ENCODE measurements around the gene NACC2. TPM values are rescaled to one million over a fixed set of nuclear protein-coding genes. Genes with fewer than 3 reads are reported as not detected.

The NACC2 gene
- total RNA-seq, 1 donor from 2014 or later: 5.4 TPM

- H3K4me3 Mint-ChIP-seq (ENCODE audit: low read depth): no peak overlapping the region
- H3K36me3 Mint-ChIP-seq (ENCODE audit: low read depth): no peaks in the 10 kb centered on the region
- DNase-seq (ENCODE audit: low spot score): no peak
- intact Hi-C loops (cut with micrococcal nuclease): no loop called here
- no peaks in the 10 kb centered on the region for H3K9me3 Mint-ChIP-seq
- H3K27ac Mint-ChIP-seq: no peak overlapping the region
- H3K27me3 Mint-ChIP-seq (ENCODE audit: low read depth): no peaks in the 10 kb centered on the region
- no peaks in the 10 kb centered on the region for H3K4me1 Mint-ChIP-seq (ENCODE audit: low read depth)
Measured at GRCh38 chr9:136011376-136011702, 83.8 kb downstream of the NACC2 start.

GRCh38 chr9:136010615-136011361 lies 84.3 kb downstream of the NACC2 start:
- no peaks in the 10 kb centered on the region for H3K27me3 Mint-ChIP-seq (ENCODE audit: low read depth)
- DNase-seq (ENCODE audit: low spot score): no peak
- no peak overlapping the region for H3K4me3 Mint-ChIP-seq (ENCODE audit: low read depth)
- no peaks in the 10 kb centered on the region for H3K9me3 Mint-ChIP-seq
- no peak overlapping the region for H3K27ac Mint-ChIP-seq
- intact Hi-C loops (cut with micrococcal nuclease): no loop called here
- no peaks in the 10 kb centered on the region for H3K36me3 Mint-ChIP-seq (ENCODE audit: low read depth)
- no peaks in the 10 kb centered on the region for H3K4me1 Mint-ChIP-seq (ENCODE audit: low read depth)

GRCh38 chr9:136010176-136010575 lies 84.9 kb downstream of the NACC2 start:
- intact Hi-C loops (cut with micrococcal nuclease): no loop called here
- Mint-ChIP-seq H3K4me3 (ENCODE audit: low read depth) (no peak overlapping the region), H3K36me3 (ENCODE audit: low read depth) (no peaks in the 10 kb centered on the region), H3K27ac (no peak overlapping the region), H3K27me3 (ENCODE audit: low read depth) (no peaks in the 10 kb centered on the region), H3K9me3 (no peaks in the 10 kb centered on the region), H3K4me1 (ENCODE audit: low read depth) (no peaks in the 10 kb centered on the region)
- DNase-seq (ENCODE audit: low spot score): no peak

GRCh38 chr9:136009516-136009915 lies 85.6 kb downstream of the NACC2 start:
- H3K27ac Mint-ChIP-seq: no peak overlapping the region
- no peaks in the 10 kb centered on the region for H3K4me1 Mint-ChIP-seq (ENCODE audit: low read depth)
- no peak overlapping the region for H3K4me3 Mint-ChIP-seq (ENCODE audit: low read depth)
- no peaks in the 10 kb centered on the region for H3K27me3 Mint-ChIP-seq (ENCODE audit: low read depth)
- no peaks in the 10 kb centered on the region for H3K36me3 Mint-ChIP-seq (ENCODE audit: low read depth)
- DNase-seq (ENCODE audit: low spot score): no peak
- H3K9me3 Mint-ChIP-seq: no peaks in the 10 kb centered on the region
- intact Hi-C loops (cut with micrococcal nuclease): no loop called here

GRCh38 chr9:136008693-136008997 lies 86.4 kb downstream of the NACC2 start:
- DNase-seq (ENCODE audit: low spot score): no peak
- H3K36me3 Mint-ChIP-seq (ENCODE audit: low read depth): no peaks in the 10 kb centered on the region
- H3K27ac Mint-ChIP-seq: no peak overlapping the region
- H3K9me3 Mint-ChIP-seq: no peaks in the 10 kb centered on the region
- H3K27me3 Mint-ChIP-seq (ENCODE audit: low read depth): no peaks in the 10 kb centered on the region
- H3K4me1 Mint-ChIP-seq (ENCODE audit: low read depth): no peaks in the 10 kb centered on the region
- no peak overlapping the region for H3K4me3 Mint-ChIP-seq (ENCODE audit: low read depth)
- intact Hi-C loops (cut with micrococcal nuclease): no loop called here

- Mint-ChIP-seq H3K36me3 (ENCODE audit: low read depth) (no peaks in the 10 kb centered on the region), H3K4me3 (ENCODE audit: low read depth) (no peak overlapping the region), H3K4me1 (ENCODE audit: low read depth) (no peaks in the 10 kb centered on the region), H3K27ac (no peak overlapping the region), H3K9me3 (no peaks in the 10 kb centered on the region), H3K27me3 (ENCODE audit: low read depth) (no peaks in the 10 kb centered on the region)
- intact Hi-C loops (cut with micrococcal nuclease): no loop called here
- DNase-seq (ENCODE audit: low spot score): no peak
Measured at GRCh38 chr9:136007934-136008692, 87.0 kb downstream of the NACC2 start.

- Mint-ChIP-seq H3K36me3 (ENCODE audit: low read depth) (no peaks in the 10 kb centered on the region), H3K27me3 (ENCODE audit: low read depth) (no peaks in the 10 kb centered on the region), H3K9me3 (no peaks in the 10 kb centered on the region), H3K4me3 (ENCODE audit: low read depth) (no peak overlapping the region), H3K4me1 (ENCODE audit: low read depth) (no peaks in the 10 kb centered on the region), H3K27ac (no peak overlapping the region)
- DNase-seq (ENCODE audit: low spot score): no peak
- intact Hi-C loops (cut with micrococcal nuclease): no loop called here
Measured at GRCh38 chr9:136007276-136007933, 87.7 kb downstream of the NACC2 start.

GRCh38 chr9:136006169-136006568 lies 88.9 kb downstream of the NACC2 start:
- Mint-ChIP-seq H3K27ac (no peak overlapping the region), H3K27me3 (ENCODE audit: low read depth) (no peaks in the 10 kb centered on the region), H3K9me3 (no peaks in the 10 kb centered on the region), H3K36me3 (ENCODE audit: low read depth) (no peaks in the 10 kb centered on the region), H3K4me1 (ENCODE audit: low read depth) (no peaks in the 10 kb centered on the region), H3K4me3 (ENCODE audit: low read depth) (no peak overlapping the region)
- no peak for DNase-seq (ENCODE audit: low spot score)
- intact Hi-C loops (cut with micrococcal nuclease): no loop called here

- H3K36me3 Mint-ChIP-seq (ENCODE audit: low read depth): no peaks in the 10 kb centered on the region
- H3K27ac Mint-ChIP-seq: no peak overlapping the region
- H3K4me1 Mint-ChIP-seq (ENCODE audit: low read depth): no peaks in the 10 kb centered on the region
- intact Hi-C loops (cut with micrococcal nuclease): no loop called here
- no peaks in the 10 kb centered on the region for H3K27me3 Mint-ChIP-seq (ENCODE audit: low read depth)
- H3K4me3 Mint-ChIP-seq (ENCODE audit: low read depth): no peak overlapping the region
- DNase-seq (ENCODE audit: low spot score): no peak
- H3K9me3 Mint-ChIP-seq: no peaks in the 10 kb centered on the region
Measured at GRCh38 chr9:136004712-136005111, 90.4 kb downstream of the NACC2 start.

GRCh38 chr9:136004219-136004618 lies 90.9 kb downstream of the NACC2 start:
- no peaks in the 10 kb centered on the region for H3K27me3 Mint-ChIP-seq (ENCODE audit: low read depth)
- no peaks in the 10 kb centered on the region for H3K36me3 Mint-ChIP-seq (ENCODE audit: low read depth)
- no peak overlapping the region for H3K27ac Mint-ChIP-seq
- no peak for DNase-seq (ENCODE audit: low spot score)
- H3K9me3 Mint-ChIP-seq: no peaks in the 10 kb centered on the region
- H3K4me3 Mint-ChIP-seq (ENCODE audit: low read depth): no peak overlapping the region
- H3K4me1 Mint-ChIP-seq (ENCODE audit: low read depth): no peaks in the 10 kb centered on the region
- intact Hi-C loops (cut with micrococcal nuclease): no loop called here

- Mint-ChIP-seq H3K9me3 (no peaks in the 10 kb centered on the region), H3K4me1 (ENCODE audit: low read depth) (no peaks in the 10 kb centered on the region), H3K27me3 (ENCODE audit: low read depth) (no peaks in the 10 kb centered on the region), H3K36me3 (ENCODE audit: low read depth) (no peaks in the 10 kb centered on the region), H3K27ac (no peak overlapping the region), H3K4me3 (ENCODE audit: low read depth) (no peak overlapping the region)
- no peak for DNase-seq (ENCODE audit: low spot score)
- intact Hi-C loops (cut with micrococcal nuclease): no loop called here
Measured at GRCh38 chr9:136003411-136004218, 91.5 kb downstream of the NACC2 start.

GRCh38 chr9:136002881-136003280 lies 92.2 kb downstream of the NACC2 start:
- DNase-seq (ENCODE audit: low spot score): no peak
- no peaks in the 10 kb centered on the region for H3K36me3 Mint-ChIP-seq (ENCODE audit: low read depth)
- no peaks in the 10 kb centered on the region for H3K9me3 Mint-ChIP-seq
- H3K27ac Mint-ChIP-seq: no peak overlapping the region
- no peak overlapping the region for H3K4me3 Mint-ChIP-seq (ENCODE audit: low read depth)
- intact Hi-C loops (cut with micrococcal nuclease): no loop called here
- H3K27me3 Mint-ChIP-seq (ENCODE audit: low read depth): no peaks in the 10 kb centered on the region
- no peaks in the 10 kb centered on the region for H3K4me1 Mint-ChIP-seq (ENCODE audit: low read depth)

GRCh38 chr9:136002215-136002614 lies 92.9 kb downstream of the NACC2 start:
- no peak overlapping the region for H3K4me3 Mint-ChIP-seq (ENCODE audit: low read depth)
- H3K36me3 Mint-ChIP-seq (ENCODE audit: low read depth): no peaks in the 10 kb centered on the region
- intact Hi-C loops (cut with micrococcal nuclease): no loop called here
- no peaks in the 10 kb centered on the region for H3K4me1 Mint-ChIP-seq (ENCODE audit: low read depth)
- no peaks in the 10 kb centered on the region for H3K9me3 Mint-ChIP-seq
- DNase-seq (ENCODE audit: low spot score): no peak
- no peak overlapping the region for H3K27ac Mint-ChIP-seq
- H3K27me3 Mint-ChIP-seq (ENCODE audit: low read depth): no peaks in the 10 kb centered on the region
